Measurements from ENCODE around the gene PCDHB12.
"Not testable (repeated sequence)": the region's sequence is repeated elsewhere in the genome, so short reads cannot be mapped to it uniquely, and the experiment has no call there.

Gene PCDHB12

GRCh38 chr5:141186897-141187512 lies 21.5 kb upstream of the PCDHB12 start, which contains the start of gene PCDHB9:
Gene PCDHB9, plus strand, starts transcription at chr5:141187161. Its CDS starts 158 bp downstream, at chr5:141187319.
- H3K9me3 ChIP-seq (ENCODE audit: low read length), result no peaks in the 10 kb centered on the region

GRCh38 chr5:141188682-141189081 lies 19.8 kb upstream of the PCDHB12 start:
- H4K20me1 ChIP-seq (ENCODE audit: insufficient read depth, low read length); H3F3A ChIP-seq (ENCODE audit: insufficient read depth, low read length); H3K9me3 ChIP-seq (ENCODE audit: low read length); H3K4me1 ChIP-seq (ENCODE audit: insufficient read depth, low read length, severe bottlenecking); H3K36me3 ChIP-seq (ENCODE audit: insufficient read depth, low read length); H3K9me2 ChIP-seq (ENCODE audit: low read depth, low read length); H3K79me2 ChIP-seq (ENCODE audit: insufficient read depth, low read length); H3K9ac ChIP-seq (ENCODE audit: low read length); H3K27me3 ChIP-seq (ENCODE audit: insufficient read depth, low read length); H3K4me2 ChIP-seq (ENCODE audit: low read length); H2AFZ ChIP-seq (ENCODE audit: low read length); H3K4me3 ChIP-seq (ENCODE audit: low read depth, low read length, poor library complexity, severe bottlenecking); H3K27ac ChIP-seq (ENCODE audit: low read depth, low read length, poor library complexity, severe bottlenecking): not testable (repeated sequence)

More at GRCh38 chr5:141186897-141187512, 21.5 kb upstream of the PCDHB12 start, which contains the start of gene PCDHB9:
- H3K4me3 ChIP-seq (ENCODE audit: low read depth, low read length, poor library complexity, severe bottlenecking), result peak within 1 kb of the TSS; percentile 9
- H3K79me2 ChIP-seq (ENCODE audit: insufficient read depth, low read length), result no peaks in the 10 kb centered on the region
- no peak within 1 kb of the TSS for H3K27ac ChIP-seq (ENCODE audit: low read depth, low read length, poor library complexity, severe bottlenecking)
- TF ChIP-seq EZH2 (IDR thresholded peaks at IDR 0.05; ENCODE audit: borderline replicate concordance, low read length) (no peak), CTCF (IDR thresholded peaks at IDR 0.05; ENCODE audit: low read length) (peak; percentile 92)
- no peaks in the 10 kb centered on the region for H3K9me2 ChIP-seq (ENCODE audit: low read depth, low read length)
- no peak within 1 kb of the TSS for H2AFZ ChIP-seq (ENCODE audit: low read length)
- no peaks in the 10 kb centered on the region for H3F3A ChIP-seq (ENCODE audit: insufficient read depth, low read length)
- H3K9ac ChIP-seq (ENCODE audit: low read length), result no peak within 1 kb of the TSS
- no peaks in the 10 kb centered on the region for H3K27me3 ChIP-seq (ENCODE audit: insufficient read depth, low read length)
- no peaks in the 10 kb centered on the region for H3K36me3 ChIP-seq (ENCODE audit: insufficient read depth, low read length)
- H4K20me1 ChIP-seq (ENCODE audit: insufficient read depth, low read length), result no peaks in the 10 kb centered on the region
- H3K4me2 ChIP-seq (ENCODE audit: low read length), result peak within 1 kb of the TSS; percentile 19; the same call in 1 of the 2 replicates
- no peaks in the 10 kb centered on the region for H3K4me1 ChIP-seq (ENCODE audit: insufficient read depth, low read length, severe bottlenecking)

- not testable (repeated sequence) for H3K27ac ChIP-seq (ENCODE audit: low read depth, low read length, poor library complexity, severe bottlenecking); H3F3A ChIP-seq (ENCODE audit: insufficient read depth, low read length); H3K4me1 ChIP-seq (ENCODE audit: insufficient read depth, low read length, severe bottlenecking); H3K36me3 ChIP-seq (ENCODE audit: insufficient read depth, low read length); H3K4me2 ChIP-seq (ENCODE audit: low read length); H3K79me2 ChIP-seq (ENCODE audit: insufficient read depth, low read length); H3K9ac ChIP-seq (ENCODE audit: low read length); H4K20me1 ChIP-seq (ENCODE audit: insufficient read depth, low read length); H3K9me3 ChIP-seq (ENCODE audit: low read length); H3K4me3 ChIP-seq (ENCODE audit: low read depth, low read length, poor library complexity, severe bottlenecking); H3K9me2 ChIP-seq (ENCODE audit: low read depth, low read length); H3K27me3 ChIP-seq (ENCODE audit: insufficient read depth, low read length); H2AFZ ChIP-seq (ENCODE audit: low read length)
Measured at GRCh38 chr5:141189131-141189530, 19.4 kb upstream of the PCDHB12 start.

GRCh38 chr5:141192110-141192725 lies 16.3 kb upstream of the PCDHB12 start, which contains the start of gene PCDHB10:
Gene PCDHB10, plus strand, starts transcription at chr5:141192353. Its CDS starts 200 bp downstream, at chr5:141192553.
- H3K79me2 ChIP-seq (ENCODE audit: insufficient read depth, low read length), result no peaks in the 10 kb centered on the region
- H2AFZ ChIP-seq (ENCODE audit: low read length), result no peak within 1 kb of the TSS
- H3K4me2 ChIP-seq (ENCODE audit: low read length), result no peak within 1 kb of the TSS
- no peak for TF ChIP-seq EZH2 (IDR thresholded peaks at IDR 0.05; ENCODE audit: borderline replicate concordance, low read length)
- TF ChIP-seq CTCF (IDR thresholded peaks at IDR 0.05; ENCODE audit: low read length), result peak; percentile 85
- no peaks in the 10 kb centered on the region for H3K27me3 ChIP-seq (ENCODE audit: insufficient read depth, low read length)
- no peaks in the 10 kb centered on the region for H3K4me1 ChIP-seq (ENCODE audit: insufficient read depth, low read length, severe bottlenecking)
- no peak within 1 kb of the TSS for H3K4me3 ChIP-seq (ENCODE audit: low read depth, low read length, poor library complexity, severe bottlenecking)
- H3F3A ChIP-seq (ENCODE audit: insufficient read depth, low read length), result no peaks in the 10 kb centered on the region
- H3K27ac ChIP-seq (ENCODE audit: low read depth, low read length, poor library complexity, severe bottlenecking), result no peak within 1 kb of the TSS
- H3K9me3 ChIP-seq (ENCODE audit: low read length), result peaks cover 3% of the 10 kb centered on the region; the same call in 1 of the 2 replicates
- no peaks in the 10 kb centered on the region for H3K36me3 ChIP-seq (ENCODE audit: insufficient read depth, low read length)
- no peak within 1 kb of the TSS for H3K9ac ChIP-seq (ENCODE audit: low read length)
- no peaks in the 10 kb centered on the region for H4K20me1 ChIP-seq (ENCODE audit: insufficient read depth, low read length)
- no peaks in the 10 kb centered on the region for H3K9me2 ChIP-seq (ENCODE audit: low read depth, low read length)

GRCh38 chr5:141194332-141194731 lies 14.2 kb upstream of the PCDHB12 start:
- H3K9me2 ChIP-seq (ENCODE audit: low read depth, low read length); H3K27ac ChIP-seq (ENCODE audit: low read depth, low read length, poor library complexity, severe bottlenecking); H3K4me3 ChIP-seq (ENCODE audit: low read depth, low read length, poor library complexity, severe bottlenecking); H3K79me2 ChIP-seq (ENCODE audit: insufficient read depth, low read length); H3F3A ChIP-seq (ENCODE audit: insufficient read depth, low read length); H3K4me1 ChIP-seq (ENCODE audit: insufficient read depth, low read length, severe bottlenecking); H3K27me3 ChIP-seq (ENCODE audit: insufficient read depth, low read length); H4K20me1 ChIP-seq (ENCODE audit: insufficient read depth, low read length); H3K9ac ChIP-seq (ENCODE audit: low read length); H3K36me3 ChIP-seq (ENCODE audit: insufficient read depth, low read length); H3K4me2 ChIP-seq (ENCODE audit: low read length); H3K9me3 ChIP-seq (ENCODE audit: low read length); H2AFZ ChIP-seq (ENCODE audit: low read length): not testable (repeated sequence)

All from OCI-LY1 (cell line).